Renal pelvis (tissue), 4 donors: ENCODE results near the gene GABARAPL2. TPM values are rescaled to one million over a fixed set of nuclear protein-coding genes. Genes with fewer than 3 reads are reported as not detected.
A peak's percentile ranks its signal among the peaks of the same experiment; 100 is the strongest.
"Not testable (repeated sequence)": the region's sequence is repeated elsewhere in the genome, so short reads cannot be mapped to it uniquely, and the experiment has no call there.

Source experiments
- DNase-seq: peaks from one replicate; pipeline ENCODE4 v3.0.0-alpha.2; 2013
- polyA plus RNA-seq, 3 donors: library from polyadenylated mRNA; unstranded; fragments of 120-200 nt; gene quantifications; one replicate each; pipeline ENCODE4 v1.2.1, GENCODE V29; 2013; ENCODE audit not compliant: insufficient read length in 3 of 3

GABARAPL2 gene
- polyA plus RNA-seq, 3 donors = 156 to 174 (median 170) TPM

DNA sequence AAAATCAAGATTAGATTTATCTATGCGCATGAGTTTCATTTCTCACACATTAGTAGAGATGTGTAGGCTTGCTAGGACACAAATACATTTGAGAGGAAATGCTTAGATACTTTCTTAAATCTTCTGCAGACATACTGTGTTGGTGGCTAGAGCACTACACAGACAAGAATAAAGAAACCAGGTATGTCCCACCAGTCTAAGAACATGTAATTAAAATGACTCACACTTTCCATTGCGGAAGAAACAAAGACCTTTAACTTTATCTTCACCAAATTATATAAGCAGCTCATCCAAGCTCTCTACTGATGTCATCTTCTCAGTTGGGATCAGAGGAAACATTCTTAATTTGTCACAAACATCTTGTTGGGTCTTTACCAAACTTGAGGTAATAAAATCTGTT is 12.5 kb downstream of the GABARAPL2 start:
- no peak for DNase-seq

DNA sequence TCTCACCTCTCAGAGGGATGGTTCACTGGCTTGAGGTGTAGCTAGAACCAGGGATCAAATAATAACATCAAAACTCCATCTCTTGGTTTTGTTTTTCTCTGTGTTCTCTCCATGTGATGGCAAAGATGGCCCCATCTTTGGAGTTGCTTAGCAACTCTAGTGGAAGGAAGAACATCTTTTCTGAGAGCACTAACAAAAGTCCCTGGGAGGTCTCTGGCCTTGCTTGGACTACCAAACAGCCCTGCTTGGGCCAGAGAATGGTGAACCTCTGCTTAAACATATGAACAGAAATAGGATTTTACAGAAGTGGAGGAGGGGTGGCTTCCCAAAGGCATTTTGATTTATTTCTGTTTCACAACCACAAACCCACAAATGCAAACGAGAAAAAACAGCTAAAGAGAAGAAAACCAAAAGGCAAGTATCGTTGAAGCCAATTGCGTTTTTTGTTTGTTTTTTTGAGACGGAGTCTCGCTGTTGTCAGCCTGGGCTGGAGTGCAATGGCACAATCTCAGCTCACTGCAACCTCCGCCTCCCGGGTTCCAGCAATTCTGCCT is 13.2 kb downstream of the GABARAPL2 start:
- no peak for DNase-seq

DNA sequence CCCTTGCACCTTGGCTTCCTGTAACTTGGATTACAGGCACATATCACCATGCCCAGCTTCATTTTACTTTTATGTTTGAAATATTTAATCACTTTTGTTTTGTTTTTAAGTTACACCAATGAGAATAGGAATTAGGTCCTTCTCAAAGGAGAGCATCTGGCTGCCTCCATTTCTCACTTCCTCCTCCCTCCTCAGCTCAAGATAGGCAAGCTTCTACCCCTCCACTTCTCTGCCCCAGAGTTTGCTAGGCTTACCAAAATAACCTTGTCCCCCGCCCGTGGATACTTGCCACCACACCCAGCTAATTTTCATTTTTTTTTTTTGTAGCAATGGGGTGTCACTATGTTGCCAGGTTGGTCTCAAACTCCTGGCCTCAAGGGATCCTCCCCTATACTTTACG is 17.9 kb downstream of the GABARAPL2 start:
- DNase-seq = no peak

GRCh38 chr16:75588716-75589115 is 22.5 kb downstream of the GABARAPL2 start:
- DNase-seq = no peak

- no peak for DNase-seq
Observed at GRCh38 chr16:75589306-75589705, 23.1 kb downstream of the GABARAPL2 start.

GRCh38 chr16:75590920-75591843 is 25.0 kb downstream of the GABARAPL2 start:
- DNase-seq = peak; percentile 5

DNA sequence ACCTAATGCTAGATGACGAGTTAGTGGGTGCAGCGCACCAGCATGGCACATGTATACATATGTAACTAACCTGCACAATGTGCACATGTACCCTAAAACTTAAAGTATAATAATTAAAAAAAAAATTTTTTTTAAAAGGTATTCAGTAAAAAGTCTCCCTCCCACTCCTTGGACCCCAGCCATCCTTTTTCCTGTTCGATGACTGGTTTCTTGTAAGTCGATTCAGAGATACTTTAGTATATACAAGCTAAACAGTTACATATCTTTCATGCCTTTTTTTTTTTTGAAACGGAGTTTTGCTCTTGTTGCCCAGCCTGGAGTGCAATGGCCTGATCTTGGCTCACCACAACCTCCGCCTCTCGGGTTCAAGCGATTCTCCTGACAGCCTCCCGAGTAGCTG is 25.7 kb downstream of the GABARAPL2 start:
- not testable (repeated sequence) for DNase-seq

DNA sequence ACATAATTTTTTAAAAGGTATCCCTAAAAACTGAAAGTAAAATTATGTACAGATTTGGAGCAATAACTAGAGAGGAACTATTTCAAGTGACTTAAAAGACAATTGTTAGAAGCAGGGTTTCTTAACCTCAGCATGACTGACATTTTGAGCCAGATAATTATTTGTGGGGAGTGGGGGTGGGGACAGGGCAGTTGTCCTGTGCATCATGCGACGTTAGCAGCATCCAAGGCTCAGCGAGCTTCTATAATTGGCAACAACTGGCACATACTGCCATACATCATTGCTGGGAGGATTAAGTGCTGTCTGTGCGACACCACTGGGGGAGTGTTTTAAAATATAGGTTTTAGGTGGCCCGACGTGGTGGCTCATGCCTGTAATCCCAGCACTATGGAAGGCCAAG is 27.1 kb downstream of the GABARAPL2 start:
- DNase-seq = no peak

DNA sequence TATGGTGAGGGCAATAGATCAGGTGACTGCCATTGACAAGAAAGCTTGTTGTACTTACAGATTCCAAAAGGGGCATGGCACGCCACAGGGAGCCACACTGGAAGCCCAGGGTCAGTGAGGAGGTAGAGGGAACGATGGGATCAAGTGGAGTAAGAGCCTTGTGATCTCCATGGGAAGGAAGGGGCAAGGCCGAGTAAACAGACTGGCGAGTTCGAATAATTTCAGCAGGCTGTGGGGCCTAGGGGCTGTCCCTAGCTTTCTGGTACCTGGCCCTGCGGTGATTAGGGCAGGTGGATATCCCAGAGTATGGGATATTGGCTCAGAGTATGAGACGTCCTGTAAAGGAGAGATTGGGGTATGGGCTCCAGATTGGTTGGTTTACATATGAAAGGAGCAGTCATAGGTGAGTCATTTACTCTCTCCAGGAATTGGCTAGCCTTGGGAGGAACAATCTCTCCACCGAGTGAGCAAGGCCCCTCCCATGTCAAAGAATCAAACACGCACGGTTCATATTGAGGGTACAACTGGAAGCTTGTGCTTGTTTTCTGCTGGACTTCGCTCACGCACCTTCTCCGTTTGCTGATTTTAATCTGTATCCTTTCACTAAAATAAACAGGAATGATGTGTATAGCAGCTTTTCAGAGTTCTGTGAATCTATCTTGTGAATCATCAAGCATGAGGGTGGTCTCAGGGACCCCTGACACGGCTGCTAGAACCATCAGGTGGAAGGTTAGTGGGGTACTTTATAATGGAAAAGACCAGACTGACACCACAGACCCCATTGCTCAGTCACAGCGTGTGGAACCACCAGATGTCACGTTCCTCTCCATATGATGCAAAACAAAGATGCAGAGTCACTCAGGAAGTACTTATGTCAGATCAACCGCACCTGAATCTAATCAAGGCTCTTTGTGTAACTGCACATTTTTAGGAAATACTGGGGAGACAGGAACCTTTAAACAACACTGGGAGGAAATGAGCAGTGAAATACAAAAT is 27.9 kb downstream of the GABARAPL2 start:
- DNase-seq = no peak

- DNase-seq = no peak
Observed at GRCh38 chr16:75599452-75600277, 33.5 kb downstream of the GABARAPL2 start.

- DNase-seq = no peak
Observed at GRCh38 chr16:75603241-75603640, 37.1 kb downstream of the GABARAPL2 start.

DNA sequence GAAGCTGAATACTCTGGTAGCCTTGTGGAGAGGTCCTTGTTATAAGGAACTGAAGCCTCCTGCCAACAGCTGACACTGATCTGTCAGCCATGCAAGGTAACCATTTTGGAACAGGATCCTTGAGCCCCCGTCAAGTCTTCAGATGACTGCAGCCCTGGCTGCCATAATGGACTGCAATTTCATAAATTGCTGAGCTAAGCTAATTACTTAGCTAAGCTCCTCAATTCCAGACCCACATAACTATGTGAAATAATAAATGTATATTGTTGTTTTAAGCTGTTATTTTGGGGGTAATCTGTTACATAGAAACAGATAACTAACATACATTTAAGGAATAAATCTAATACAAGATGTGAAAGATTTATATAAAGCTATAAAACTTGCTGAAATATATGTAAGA is 40.3 kb downstream of the GABARAPL2 start:
- no peak for DNase-seq

DNA sequence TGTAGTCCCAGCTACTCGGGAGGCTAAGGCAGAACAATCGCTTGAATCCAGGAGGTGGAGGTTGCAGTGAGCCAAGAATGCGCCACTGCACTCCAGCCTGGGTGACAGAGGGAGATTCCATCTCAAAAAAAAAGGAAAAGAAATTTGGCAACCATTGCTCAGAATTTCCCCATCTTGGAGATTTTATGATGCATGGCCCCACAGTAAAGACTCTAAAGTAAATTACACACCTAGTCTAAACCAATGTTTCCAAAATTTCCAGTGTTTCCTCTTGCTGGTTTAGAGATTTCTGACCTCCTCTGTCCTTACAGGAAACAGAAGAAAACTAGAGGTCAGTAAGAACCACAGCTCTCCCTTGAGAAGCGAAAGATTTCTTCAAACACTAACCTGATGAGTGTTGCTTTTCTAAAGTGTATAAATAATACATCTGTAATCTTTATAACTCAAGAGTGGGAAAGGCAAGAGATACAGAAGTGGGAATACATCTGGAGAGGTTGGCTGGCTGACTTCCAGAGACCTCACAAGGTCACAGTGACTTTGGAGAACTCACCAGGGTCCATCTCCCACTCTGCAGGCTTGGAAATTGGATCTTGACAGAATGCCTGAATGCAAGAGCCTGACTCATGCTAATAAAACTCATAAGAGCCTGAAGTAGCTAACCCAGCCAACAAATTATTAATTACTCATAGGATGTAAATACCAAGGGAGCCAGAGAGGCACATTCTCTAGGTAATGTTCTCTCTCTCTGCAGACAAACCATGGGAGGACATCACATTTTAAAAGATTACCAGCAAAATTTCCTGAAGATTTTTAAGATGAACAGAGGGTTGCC is 48.1 kb downstream of the GABARAPL2 start:
- DNase-seq = no peak

DNA sequence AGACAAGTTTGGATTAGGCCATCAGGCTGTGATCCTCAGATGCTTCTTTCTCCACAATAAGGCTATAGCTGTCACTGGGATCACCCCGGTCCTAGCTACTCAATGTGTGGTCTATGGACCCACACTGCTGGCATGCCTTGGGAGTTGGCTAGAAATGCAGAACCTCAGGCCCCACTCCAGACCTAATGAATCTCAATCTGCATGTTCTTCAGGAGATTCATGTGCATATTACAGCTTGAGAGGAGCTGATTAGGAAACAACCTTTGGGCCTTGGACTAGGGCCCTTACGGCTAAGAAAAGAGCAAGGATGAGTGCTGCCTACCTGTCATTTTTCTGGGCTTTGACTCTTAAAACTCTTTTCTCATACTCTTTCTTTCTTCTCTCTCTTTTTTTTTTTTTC is 49.4 kb downstream of the GABARAPL2 start:
- no peak for DNase-seq

GRCh38 chr16:75616521-75617010 is 50.4 kb downstream of the GABARAPL2 start:
- no peak for DNase-seq

- DNase-seq = no peak
Observed at GRCh38 chr16:75617121-75617520, 50.9 kb downstream of the GABARAPL2 start.

DNA sequence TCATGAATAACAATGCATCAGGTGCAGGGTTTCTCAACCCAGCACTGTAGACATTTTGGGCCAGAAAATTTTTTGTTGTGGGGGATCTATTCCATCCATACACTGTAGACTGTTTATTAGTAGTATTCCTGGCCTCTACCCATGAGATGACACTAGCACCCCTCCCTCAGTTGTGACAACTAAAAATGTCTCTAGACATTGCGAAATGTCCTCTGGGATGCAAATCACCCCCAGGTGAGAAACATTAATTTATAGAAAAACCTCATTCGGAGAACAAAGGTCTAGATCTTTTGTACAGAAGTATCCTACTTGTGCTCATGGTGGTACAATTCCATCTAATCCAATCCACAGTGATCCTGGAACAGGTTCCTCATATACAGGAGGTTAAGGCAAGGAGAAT is 52.6 kb downstream of the GABARAPL2 start:
- DNase-seq = no peak

GRCh38 chr16:75620326-75621169 is 54.4 kb downstream of the GABARAPL2 start:
- no peak for DNase-seq

DNA sequence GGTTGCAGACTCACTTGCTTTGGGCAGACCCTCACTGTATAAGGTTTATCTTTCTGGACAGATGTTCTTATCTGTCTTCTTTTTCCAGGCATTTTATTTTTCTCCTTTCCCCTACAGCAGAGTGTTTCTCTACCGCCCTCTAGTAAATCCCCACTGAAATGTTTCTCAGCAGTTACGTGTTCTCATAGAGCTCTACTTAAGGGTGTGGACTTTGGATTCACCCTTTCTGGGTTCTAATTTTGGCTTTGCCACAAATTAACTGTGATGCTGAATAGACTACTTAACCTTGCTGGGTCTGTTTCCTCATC is 54.9 kb downstream of the GABARAPL2 start:
- DNase-seq = peak; percentile 14
